Keratinocyte (primary cell): ENCODE measurements around the gene SLC8A1.

Experiments
- EZH2 ChIP-seq: IDR thresholded peaks from one replicate; pipeline ENCODE4 v1.6.1; 2012; ENCODE audit warnings: inconsistent platforms, mild to moderate bottlenecking, low read length, moderate library complexity
- TF ChIP-seq, protein P1 (sequence below), 3 experiments: IDR thresholded peaks in 1 of 3; conservative IDR thresholded peaks in 1 of 3; optimal IDR thresholded peaks in 1 of 3; 2 replicates in 2 of 3; 3 replicates in 1 of 3; pipeline versions ENCODE3 to v1.5.1; 2011; ENCODE audit warnings: low read length in 3 of 3, mild to moderate bottlenecking in 3 of 3, moderate library complexity in 2 of 3, control low read depth in 1 of 3, inconsistent platforms in 1 of 3; ENCODE audit not compliant: insufficient read depth in 2 of 3; ENCODE audit errors: extremely low read depth in 1 of 3

DNA sequence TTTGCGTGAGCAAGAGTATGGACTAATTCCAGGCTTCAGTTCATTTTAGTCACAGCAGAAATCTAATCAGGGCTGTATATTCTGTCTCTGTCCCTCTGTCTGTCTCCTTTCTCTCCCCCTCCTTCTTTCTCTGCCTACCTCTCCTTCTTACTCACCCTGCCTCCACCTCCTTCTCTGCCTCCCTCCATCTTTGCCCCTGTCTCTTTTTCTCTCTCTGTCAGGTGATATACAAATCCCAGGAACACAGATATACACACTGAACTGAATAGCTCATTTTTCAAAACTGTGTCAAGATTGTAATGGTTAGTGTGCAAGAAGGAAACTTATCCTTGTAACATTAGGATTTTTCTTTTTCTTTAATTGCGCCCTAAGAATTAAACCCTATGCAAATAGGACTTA is 32.5 kb downstream of the SLC8A1 start:
- TF ChIP-seq, protein P1, sequence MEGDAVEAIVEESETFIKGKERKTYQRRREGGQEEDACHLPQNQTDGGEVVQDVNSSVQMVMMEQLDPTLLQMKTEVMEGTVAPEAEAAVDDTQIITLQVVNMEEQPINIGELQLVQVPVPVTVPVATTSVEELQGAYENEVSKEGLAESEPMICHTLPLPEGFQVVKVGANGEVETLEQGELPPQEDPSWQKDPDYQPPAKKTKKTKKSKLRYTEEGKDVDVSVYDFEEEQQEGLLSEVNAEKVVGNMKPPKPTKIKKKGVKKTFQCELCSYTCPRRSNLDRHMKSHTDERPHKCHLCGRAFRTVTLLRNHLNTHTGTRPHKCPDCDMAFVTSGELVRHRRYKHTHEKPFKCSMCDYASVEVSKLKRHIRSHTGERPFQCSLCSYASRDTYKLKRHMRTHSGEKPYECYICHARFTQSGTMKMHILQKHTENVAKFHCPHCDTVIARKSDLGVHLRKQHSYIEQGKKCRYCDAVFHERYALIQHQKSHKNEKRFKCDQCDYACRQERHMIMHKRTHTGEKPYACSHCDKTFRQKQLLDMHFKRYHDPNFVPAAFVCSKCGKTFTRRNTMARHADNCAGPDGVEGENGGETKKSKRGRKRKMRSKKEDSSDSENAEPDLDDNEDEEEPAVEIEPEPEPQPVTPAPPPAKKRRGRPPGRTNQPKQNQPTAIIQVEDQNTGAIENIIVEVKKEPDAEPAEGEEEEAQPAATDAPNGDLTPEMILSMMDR (optimal IDR thresholded peaks at IDR 0.05 in 1 of 3, IDR thresholded peaks at IDR 0.05 in 1 of 3, conservative IDR thresholded peaks at IDR 0.05 in 1 of 3; ENCODE audit: extremely low read depth in 1 of 3, insufficient read depth in 2 of 3, low read length in 3 of 3), result no peak
- TF ChIP-seq EZH2, result no peak
